ENCODE results near the gene FLT3.

The FLT3 gene

DNA sequence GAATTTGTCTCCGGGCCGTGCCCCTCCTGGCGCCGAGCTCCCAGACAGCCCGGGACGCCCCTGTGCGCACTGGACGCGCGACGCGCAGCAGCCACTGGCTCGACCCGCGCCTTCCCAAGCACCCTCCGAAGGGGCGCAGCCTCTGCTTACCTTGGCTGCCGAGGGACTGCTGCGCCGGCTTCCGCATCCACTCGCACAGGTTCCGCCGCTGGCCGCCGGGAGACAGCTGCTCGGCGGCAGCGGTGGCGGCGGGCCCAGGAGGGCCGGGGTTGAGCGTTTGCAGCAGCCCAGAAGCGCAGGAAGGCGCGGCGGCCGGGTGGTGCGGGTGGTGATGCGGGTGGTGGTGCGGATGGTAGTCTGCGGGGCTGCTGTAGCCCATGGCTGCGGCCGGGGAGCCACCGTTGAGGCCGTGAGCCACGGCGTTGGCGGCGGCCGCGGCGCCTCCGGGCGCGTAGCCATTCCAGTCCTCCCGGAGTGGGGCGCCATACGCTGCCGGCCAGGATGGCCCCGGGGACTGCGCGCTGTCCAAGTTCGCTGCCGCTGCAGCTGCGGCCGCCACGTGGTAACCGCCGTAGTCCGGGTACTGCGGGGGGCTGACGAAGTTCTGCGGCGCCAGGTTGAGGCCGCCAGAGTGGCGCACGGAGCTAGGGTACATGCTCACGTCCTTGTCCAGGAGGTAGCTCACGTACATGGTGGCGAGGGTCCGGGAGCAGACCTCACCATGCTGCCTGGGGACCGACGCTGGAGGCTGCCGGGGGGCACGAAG lies 131.9 kb downstream of the FLT3 start (continued):
- no peak for TF ChIP-seq KLF17 (tag by site-specific recombination; IDR thresholded peaks at IDR 0.05)
- TF ChIP-seq, protein P1, sequence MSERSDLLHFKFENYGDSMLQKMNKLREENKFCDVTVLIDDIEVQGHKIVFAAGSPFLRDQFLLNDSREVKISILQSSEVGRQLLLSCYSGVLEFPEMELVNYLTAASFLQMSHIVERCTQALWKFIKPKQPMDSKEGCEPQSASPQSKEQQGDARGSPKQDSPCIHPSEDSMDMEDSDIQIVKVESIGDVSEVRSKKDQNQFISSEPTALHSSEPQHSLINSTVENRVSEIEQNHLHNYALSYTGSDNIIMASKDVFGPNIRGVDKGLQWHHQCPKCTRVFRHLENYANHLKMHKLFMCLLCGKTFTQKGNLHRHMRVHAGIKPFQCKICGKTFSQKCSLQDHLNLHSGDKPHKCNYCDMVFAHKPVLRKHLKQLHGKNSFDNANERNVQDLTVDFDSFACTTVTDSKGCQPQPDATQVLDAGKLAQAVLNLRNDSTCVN (tag by site-specific recombination; optimal IDR thresholded peaks at IDR 0.05): peak; percentile 78
- peak; percentile 7; the same call in 1 of the 2 replicates for TF ChIP-seq PRDM10 (tag by site-specific recombination; IDR thresholded peaks at IDR 0.05)
- no peak for TF ChIP-seq ZNF404 (tag by site-specific recombination; IDR thresholded peaks at IDR 0.05)
- TF ChIP-seq ZNF514 (tag by site-specific recombination; IDR thresholded peaks at IDR 0.05): no peak
- no peak for TF ChIP-seq KLF1 (tag by site-specific recombination; IDR thresholded peaks at IDR 0.05)
- no peak for TF ChIP-seq ZNF121 (tag by site-specific recombination; IDR thresholded peaks at IDR 0.05)
- no peak for TF ChIP-seq ZNF777 (tag by site-specific recombination; IDR thresholded peaks at IDR 0.05; ENCODE audit: borderline replicate concordance)
- TF ChIP-seq ZNF239 (tag by site-specific recombination; IDR thresholded peaks at IDR 0.05): no peak
- no peak for TF ChIP-seq ZNF114 (tag by site-specific recombination; IDR thresholded peaks at IDR 0.05)
- TF ChIP-seq, protein P2, sequence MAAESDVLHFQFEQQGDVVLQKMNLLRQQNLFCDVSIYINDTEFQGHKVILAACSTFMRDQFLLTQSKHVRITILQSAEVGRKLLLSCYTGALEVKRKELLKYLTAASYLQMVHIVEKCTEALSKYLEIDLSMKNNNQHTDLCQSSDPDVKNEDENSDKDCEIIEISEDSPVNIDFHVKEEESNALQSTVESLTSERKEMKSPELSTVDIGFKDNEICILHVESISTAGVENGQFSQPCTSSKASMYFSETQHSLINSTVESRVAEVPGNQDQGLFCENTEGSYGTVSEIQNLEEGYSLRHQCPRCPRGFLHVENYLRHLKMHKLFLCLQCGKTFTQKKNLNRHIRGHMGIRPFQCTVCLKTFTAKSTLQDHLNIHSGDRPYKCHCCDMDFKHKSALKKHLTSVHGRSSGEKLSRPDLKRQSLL (tag by site-specific recombination; IDR thresholded peaks at IDR 0.05): no peak
- TF ChIP-seq ZIC2 (tag by site-specific recombination; IDR thresholded peaks at IDR 0.05): peak; percentile 20; the same call in 1 of the 2 replicates
- no peak for TF ChIP-seq SP3 (tag by site-specific recombination; IDR thresholded peaks at IDR 0.05)
- peak; percentile 68; the same call in 1 of the 2 replicates for TF ChIP-seq YY1 (tag by site-specific recombination; IDR thresholded peaks at IDR 0.05)
- TF ChIP-seq KLF8 (tag by site-specific recombination; IDR thresholded peaks at IDR 0.05): no peak; the same call in 1 of the 2 replicates
- TF ChIP-seq ZNF701 (tag by site-specific recombination; IDR thresholded peaks at IDR 0.05): no peak
- TF ChIP-seq HOXA7 (CRISPR knock-in tag; IDR thresholded peaks at IDR 0.05; ENCODE audit: borderline replicate concordance): no peak
- TF ChIP-seq, protein P3, sequence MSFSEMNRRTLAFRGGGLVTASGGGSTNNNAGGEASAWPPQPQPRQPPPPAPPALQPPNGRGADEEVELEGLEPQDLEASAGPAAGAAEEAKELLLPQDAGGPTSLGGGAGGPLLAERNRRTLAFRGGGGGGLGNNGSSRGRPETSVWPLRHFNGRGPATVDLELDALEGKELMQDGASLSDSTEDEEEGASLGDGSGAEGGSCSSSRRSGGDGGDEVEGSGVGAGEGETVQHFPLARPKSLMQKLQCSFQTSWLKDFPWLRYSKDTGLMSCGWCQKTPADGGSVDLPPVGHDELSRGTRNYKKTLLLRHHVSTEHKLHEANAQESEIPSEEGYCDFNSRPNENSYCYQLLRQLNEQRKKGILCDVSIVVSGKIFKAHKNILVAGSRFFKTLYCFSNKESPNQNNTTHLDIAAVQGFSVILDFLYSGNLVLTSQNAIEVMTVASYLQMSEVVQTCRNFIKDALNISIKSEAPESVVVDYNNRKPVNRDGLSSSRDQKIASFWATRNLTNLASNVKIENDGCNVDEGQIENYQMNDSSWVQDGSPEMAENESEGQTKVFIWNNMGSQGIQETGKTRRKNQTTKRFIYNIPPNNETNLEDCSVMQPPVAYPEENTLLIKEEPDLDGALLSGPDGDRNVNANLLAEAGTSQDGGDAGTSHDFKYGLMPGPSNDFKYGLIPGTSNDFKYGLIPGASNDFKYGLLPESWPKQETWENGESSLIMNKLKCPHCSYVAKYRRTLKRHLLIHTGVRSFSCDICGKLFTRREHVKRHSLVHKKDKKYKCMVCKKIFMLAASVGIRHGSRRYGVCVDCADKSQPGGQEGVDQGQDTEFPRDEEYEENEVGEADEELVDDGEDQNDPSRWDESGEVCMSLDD (tag by site-specific recombination; IDR thresholded peaks at IDR 0.05): peak; percentile 85
- TF ChIP-seq REPIN1 (tag by site-specific recombination; IDR thresholded peaks at IDR 0.05; ENCODE audit: low read depth): no peak
- no peak for TF ChIP-seq SETDB1 (IDR thresholded peaks at IDR 0.05; ENCODE audit: insufficient read length, low read length)
- TF ChIP-seq, protein P4, sequence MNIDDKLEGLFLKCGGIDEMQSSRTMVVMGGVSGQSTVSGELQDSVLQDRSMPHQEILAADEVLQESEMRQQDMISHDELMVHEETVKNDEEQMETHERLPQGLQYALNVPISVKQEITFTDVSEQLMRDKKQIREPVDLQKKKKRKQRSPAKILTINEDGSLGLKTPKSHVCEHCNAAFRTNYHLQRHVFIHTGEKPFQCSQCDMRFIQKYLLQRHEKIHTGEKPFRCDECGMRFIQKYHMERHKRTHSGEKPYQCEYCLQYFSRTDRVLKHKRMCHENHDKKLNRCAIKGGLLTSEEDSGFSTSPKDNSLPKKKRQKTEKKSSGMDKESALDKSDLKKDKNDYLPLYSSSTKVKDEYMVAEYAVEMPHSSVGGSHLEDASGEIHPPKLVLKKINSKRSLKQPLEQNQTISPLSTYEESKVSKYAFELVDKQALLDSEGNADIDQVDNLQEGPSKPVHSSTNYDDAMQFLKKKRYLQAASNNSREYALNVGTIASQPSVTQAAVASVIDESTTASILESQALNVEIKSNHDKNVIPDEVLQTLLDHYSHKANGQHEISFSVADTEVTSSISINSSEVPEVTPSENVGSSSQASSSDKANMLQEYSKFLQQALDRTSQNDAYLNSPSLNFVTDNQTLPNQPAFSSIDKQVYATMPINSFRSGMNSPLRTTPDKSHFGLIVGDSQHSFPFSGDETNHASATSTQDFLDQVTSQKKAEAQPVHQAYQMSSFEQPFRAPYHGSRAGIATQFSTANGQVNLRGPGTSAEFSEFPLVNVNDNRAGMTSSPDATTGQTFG (tag by site-specific recombination; IDR thresholded peaks at IDR 0.05; ENCODE audit: borderline replicate concordance): no peak
- TF ChIP-seq ZNF221 (tag by site-specific recombination; IDR thresholded peaks at IDR 0.05; ENCODE audit: borderline replicate concordance): no peak
- no peak for TF ChIP-seq ZNF24 (tag by site-specific recombination; IDR thresholded peaks at IDR 0.05)
- no peak for TF ChIP-seq ZNF747 (tag by site-specific recombination; IDR thresholded peaks at IDR 0.05)
- TF ChIP-seq ZNF529 (tag by site-specific recombination; IDR thresholded peaks at IDR 0.05; ENCODE audit: insufficient replicate concordance): no peak
- no peak for TF ChIP-seq ZSCAN16 (tag by site-specific recombination; IDR thresholded peaks at IDR 0.05)
- no peak for TF ChIP-seq ZNF169 (tag by site-specific recombination; IDR thresholded peaks at IDR 0.05)
- TF ChIP-seq ZNF140 (tag by site-specific recombination; IDR thresholded peaks at IDR 0.05): no peak
